Neural progenitor cell (in vitro differentiated cells): Measurements from ENCODE around the gene AGPS. TPM values are rescaled to one million over a fixed set of nuclear protein-coding genes. Genes with fewer than 3 reads are reported as not detected.

Experiments used
- DNase-seq: peaks from one replicate; pipeline ENCODE4 v3.0.0-alpha.2; 2016; ENCODE audit warnings: low spot score
- H2AFZ ChIP-seq: fragments of 200-600 bp; sonication (generic); replicated peaks from 2 replicates; pipeline ENCODE4 v1.6.1; 2016; ENCODE audit warnings: antibody characterized with exemption
- H3F3A ChIP-seq: fragments of 200-600 bp; sonication (generic); 2 replicates; pipeline ENCODE4 v1.6.1; 2016; ENCODE audit warnings: antibody characterized with exemption, low read depth
- H3K27ac ChIP-seq: fragments of 200-600 bp; sonication (generic); 2 replicates; pipeline ENCODE4 v1.5.1; 2016; ENCODE audit warnings: mild to moderate bottlenecking
- H3K27me3 ChIP-seq: fragments of 200-600 bp; sonication (generic); 2 replicates; pipeline ENCODE4 v1.6.1; 2016; ENCODE audit warnings: mild to moderate bottlenecking, moderate library complexity
- H3K36me3 ChIP-seq: fragments of 200-600 bp; sonication (generic); 2 replicates; pipeline ENCODE4 v1.5.1; 2016
- H3K4me1 ChIP-seq: fragments of 200-600 bp; sonication (generic); 2 replicates; pipeline ENCODE4 v1.6.1; 2016; ENCODE audit warnings: mixed run types
- H3K4me2 ChIP-seq: fragments of 200-600 bp; sonication (generic); 2 replicates; pipeline ENCODE4 v1.6.1; 2016
- H3K4me3 ChIP-seq: fragments of 200-600 bp; sonication (generic); 2 replicates; pipeline ENCODE4 v1.5.1; 2016
- H3K79me2 ChIP-seq: fragments of 200-600 bp; sonication (generic); 2 replicates; pipeline ENCODE4 v1.6.1; 2016; ENCODE audit warnings: low read depth
- H3K9ac ChIP-seq: fragments of 200-600 bp; sonication (generic); 2 replicates; pipeline ENCODE4 v1.6.1; 2016
- H3K9me3 ChIP-seq: fragments of 200-600 bp; sonication (generic); 2 replicates; pipeline ENCODE4 v1.5.1; 2016; ENCODE audit warnings: low read depth
- H4K20me1 ChIP-seq: fragments of 200-600 bp; sonication (generic); 2 replicates; pipeline ENCODE4 v1.6.1; 2016; ENCODE audit warnings: low read depth
- H3K27ac Mint-ChIP-seq: 3 replicates; pipeline ENCODE4 v1.8.0; 2021; ENCODE audit warnings: mixed read lengths
- H3K27me3 Mint-ChIP-seq: 2 replicates; pipeline ENCODE4 v1.8.0; 2022; ENCODE audit warnings: low read depth, mild to moderate bottlenecking, inconsistent platforms, moderate library complexity, mixed read lengths; ENCODE audit not compliant: insufficient read depth
- H3K36me3 Mint-ChIP-seq: 3 replicates; pipeline ENCODE4 v1.8.0; 2021; ENCODE audit warnings: mixed read lengths
- H3K4me1 Mint-ChIP-seq: 3 replicates; pipeline ENCODE4 v1.8.0; 2021; ENCODE audit warnings: mixed read lengths
- H3K4me3 Mint-ChIP-seq: 3 replicates; pipeline ENCODE4 v1.8.0; 2021; ENCODE audit warnings: mild to moderate bottlenecking, moderate library complexity, mixed read lengths
- H3K9me3 Mint-ChIP-seq: 3 replicates; pipeline ENCODE4 v1.8.0; 2020; ENCODE audit warnings: mixed read lengths
- CTCF ChIP-seq: fragments of 200-600 bp; sonication (generic); IDR thresholded peaks from 2 replicates; pipeline ENCODE4 v1.5.1; 2017; ENCODE audit warnings: antibody characterized with exemption, mild to moderate bottlenecking
- EZH2 ChIP-seq: fragments of 200-600 bp; sonication (generic); IDR thresholded peaks from 2 replicates; pipeline ENCODE4 v1.6.1; 2017; ENCODE audit warnings: antibody characterized with exemption, mild to moderate bottlenecking, moderate library complexity
- EZH2phosphoT487 ChIP-seq: fragments of 200-600 bp; sonication (generic); IDR thresholded peaks from 2 replicates; pipeline ENCODE4 v1.6.1; 2017; ENCODE audit warnings: antibody characterized with exemption
- total RNA-seq: library from RNA; depleted of rRNA; stranded (reverse); fragments of >200 nt; gene quantifications from 2 replicates; pipeline ENCODE4 v1.2.3, GENCODE V29; 2015; ENCODE audit warnings: low replicate concordance

Gene AGPS
- total RNA-seq, 1 donor from 2014 or later = 63.5 TPM

- peaks cover 4% of the 10 kb centered on the region for H3K27me3 Mint-ChIP-seq
- Histone ChIP-seq H4K20me1 (no peaks in the 10 kb centered on the region), H3K9me3 (peaks cover 3% of the 10 kb centered on the region), H3K4me1 (no peaks in the 10 kb centered on the region), H2AFZ (no peak overlapping the region), H3F3A (no peaks in the 10 kb centered on the region), H3K4me3 (no peak overlapping the region), H3K9ac (no peak overlapping the region), H3K27ac (no peak overlapping the region), H3K27me3 (no peaks in the 10 kb centered on the region), H3K36me3 (no peaks in the 10 kb centered on the region), H3K79me2 (peaks cover 2% of the 10 kb centered on the region), H3K4me2 (no peak overlapping the region)
- DNase-seq = no peak
- H3K4me1 Mint-ChIP-seq = no peaks in the 10 kb centered on the region
- TF ChIP-seq EZH2phosphoT487 = no peak
- H3K9me3 Mint-ChIP-seq = peaks cover 17% of the 10 kb centered on the region
- H3K4me3 Mint-ChIP-seq = no peak overlapping the region
- H3K27ac Mint-ChIP-seq = no peak overlapping the region
- peaks cover 2% of the 10 kb centered on the region for H3K36me3 Mint-ChIP-seq
Measured at GRCh38 chr2:177547122-177547521, 154.5 kb downstream of the AGPS start.

GRCh38 chr2:177547772-177548171, 155.2 kb downstream of the AGPS start:
- TF ChIP-seq EZH2 (no peak), EZH2phosphoT487 (no peak), CTCF (no peak)
- H3K27me3 ChIP-seq = no peaks in the 10 kb centered on the region
- no peak overlapping the region for H3K9ac ChIP-seq
- peaks cover 3% of the 10 kb centered on the region for H3K9me3 ChIP-seq
- Mint-ChIP-seq H3K27me3 (peaks cover 4% of the 10 kb centered on the region), H3K4me1 (no peaks in the 10 kb centered on the region), H3K27ac (no peak overlapping the region), H3K4me3 (no peak overlapping the region), H3K36me3 (peaks cover 2% of the 10 kb centered on the region), H3K9me3 (peaks cover 17% of the 10 kb centered on the region)
- no peaks in the 10 kb centered on the region for H4K20me1 ChIP-seq
- no peaks in the 10 kb centered on the region for H3K36me3 ChIP-seq
- H3K4me3 ChIP-seq = no peak overlapping the region
- H3K27ac ChIP-seq = no peak overlapping the region
- peaks cover 2% of the 10 kb centered on the region for H3K79me2 ChIP-seq
- DNase-seq = no peak
- no peak overlapping the region for H2AFZ ChIP-seq
- no peaks in the 10 kb centered on the region for H3K4me1 ChIP-seq
- no peak overlapping the region for H3K4me2 ChIP-seq
- H3F3A ChIP-seq = no peaks in the 10 kb centered on the region

- TF ChIP-seq CTCF (no peak), EZH2phosphoT487 (no peak), EZH2 (no peak)
- Histone ChIP-seq H3K4me3 (no peak overlapping the region), H3K27me3 (no peaks in the 10 kb centered on the region), H4K20me1 (no peaks in the 10 kb centered on the region), H3K9me3 (peaks cover 3% of the 10 kb centered on the region), H3K4me1 (no peaks in the 10 kb centered on the region), H3K36me3 (no peaks in the 10 kb centered on the region), H2AFZ (no peak overlapping the region), H3K4me2 (no peak overlapping the region), H3F3A (no peaks in the 10 kb centered on the region), H3K27ac (no peak overlapping the region), H3K79me2 (peaks cover 2% of the 10 kb centered on the region), H3K9ac (no peak overlapping the region)
- Mint-ChIP-seq H3K27me3 (peaks cover 4% of the 10 kb centered on the region), H3K36me3 (peaks cover 2% of the 10 kb centered on the region), H3K4me1 (peaks cover 7% of the 10 kb centered on the region), H3K9me3 (peaks cover 17% of the 10 kb centered on the region), H3K27ac (no peak overlapping the region), H3K4me3 (no peak overlapping the region)
- no peak for DNase-seq
Measured at GRCh38 chr2:177548636-177549035, 156.1 kb downstream of the AGPS start.

- H3K4me1 Mint-ChIP-seq = peaks cover 8% of the 10 kb centered on the region
- no peak for DNase-seq
- H3K9me3 ChIP-seq = peaks cover 3% of the 10 kb centered on the region
- H4K20me1 ChIP-seq = no peaks in the 10 kb centered on the region
- H3F3A ChIP-seq = no peaks in the 10 kb centered on the region
- no peak overlapping the region for H3K27ac ChIP-seq
- H3K4me1 ChIP-seq = no peaks in the 10 kb centered on the region
- H3K27me3 ChIP-seq = no peaks in the 10 kb centered on the region
- H3K36me3 Mint-ChIP-seq = peaks cover 2% of the 10 kb centered on the region
- no peak overlapping the region for H3K27ac Mint-ChIP-seq
- TF ChIP-seq EZH2phosphoT487 = no peak
- no peak for TF ChIP-seq EZH2
- no peak for TF ChIP-seq CTCF
- H3K27me3 Mint-ChIP-seq = peaks cover 4% of the 10 kb centered on the region
- H3K4me3 ChIP-seq = no peak overlapping the region
- no peak overlapping the region for H2AFZ ChIP-seq
- H3K9me3 Mint-ChIP-seq = peaks cover 17% of the 10 kb centered on the region
- H3K9ac ChIP-seq = no peak overlapping the region
- H3K4me2 ChIP-seq = no peak overlapping the region
- peaks cover 2% of the 10 kb centered on the region for H3K79me2 ChIP-seq
- H3K36me3 ChIP-seq = no peaks in the 10 kb centered on the region
- no peak overlapping the region for H3K4me3 Mint-ChIP-seq
Measured at GRCh38 chr2:177549171-177549570, 156.6 kb downstream of the AGPS start.
